B cell (primary cell): ENCODE measurements around the gene VSIG10L2. TPM values are rescaled to one million over a fixed set of nuclear protein-coding genes. Genes with fewer than 3 reads are reported as not detected.

Experiments
- ATAC-seq: fragments of 200-7000 bp; cut with Tn5 transposase; one replicate; pipeline ENCODE4 v1.10.0; 2021; ENCODE audit warnings: low read depth, mild to moderate bottlenecking, moderate number of reproducible peaks, moderate library complexity
- CTCF ChIA-PET: fragments of 350-600 bp; sonication (Branson Sonifier 250); formaldehyde crosslinking; loops from one replicate; lab custom pipeline; 2021; ENCODE audit warnings: antibody characterized with exemption, inconsistent platforms; lab: Charles Lee
- POLR2A ChIA-PET: fragments of 350-600 bp; sonication (Branson Sonifier 250); formaldehyde crosslinking; loops from one replicate; lab custom pipeline; 2021; ENCODE audit warnings: antibody characterized with exemption; lab: Charles Lee
- DNase-seq: peaks from one replicate; pipeline ENCODE4 v3.0.0; 2013
- H2AFZ ChIP-seq: 2 replicates; pipeline ENCODE4 v1.6.1; 2012; ENCODE audit warnings: mild to moderate bottlenecking, low read depth, low read length; ENCODE audit not compliant: insufficient read depth, poor library complexity, severe bottlenecking
- H3K27ac ChIP-seq, 2 donors: 1 replicate in 1 of 2; 2 replicates in 1 of 2; pipeline ENCODE4 v1.5.1; 2012 to 2013; ENCODE audit warnings: low read length in 2 of 2, mild to moderate bottlenecking in 2 of 2, moderate library complexity in 1 of 2
- H3K27me3 ChIP-seq, 4 experiments: fragments of 200-600 bp in 1 of 4; sonication (generic) in 1 of 4; replicated peaks in 1 of 4; 1 replicate in 2 of 4; 2 replicates in 2 of 4; pipeline versions ENCODE4 v1.6.1 to v1.7.0; 2013 to 2016; ENCODE audit warnings: low read length in 3 of 4, mild to moderate bottlenecking in 2 of 4, mixed read lengths in 1 of 4, moderate library complexity in 1 of 4; ENCODE audit not compliant: insufficient read depth in 4 of 4, control insufficient read depth in 3 of 4; ENCODE audit errors: control extremely low read depth in 1 of 4
- H3K36me3 ChIP-seq, 2 experiments: replicated peaks in 1 of 2; 1 replicate in 1 of 2; 2 replicates in 1 of 2; pipeline versions ENCODE4 v1.6.1 to v1.7.1; 2013; ENCODE audit warnings: low read length in 1 of 2; ENCODE audit not compliant: insufficient read depth in 2 of 2, control insufficient read depth in 1 of 2; ENCODE audit errors: control extremely low read depth in 1 of 2, extremely low read depth in 1 of 2
- H3K4me1 ChIP-seq, 2 donors: fragments of 200-600 bp in 1 of 2; sonication (generic) in 1 of 2; 1 replicate in 1 of 2; 2 replicates in 1 of 2; pipeline versions ENCODE4 v1.5.1 to v1.6.1; 2013 to 2017; ENCODE audit warnings: low read length in 2 of 2; ENCODE audit not compliant: control insufficient read depth in 2 of 2, insufficient read depth in 2 of 2
- H3K4me2 ChIP-seq: replicated peaks from 2 replicates; pipeline ENCODE3; 2012; ENCODE audit warnings: mild to moderate bottlenecking, low read depth, low read length; ENCODE audit not compliant: poor library complexity, severe bottlenecking
- H3K4me3 ChIP-seq, 5 experiments: fragments of 200-600 bp in 1 of 5; sonication (generic) in 1 of 5; 1 replicate in 3 of 5; 2 replicates in 2 of 5; pipeline versions ENCODE4 v1.5.1 to v1.7.0; 2011 to 2016; ENCODE audit warnings: low read length in 4 of 5, mild to moderate bottlenecking in 4 of 5, low read depth in 2 of 5, control low read depth in 1 of 5, moderate library complexity in 1 of 5; ENCODE audit not compliant: insufficient read depth in 1 of 5; ENCODE audit errors: control extremely low read depth in 1 of 5, extremely low read depth in 1 of 5
- H3K79me2 ChIP-seq: fragments of 200-600 bp; sonication (generic); one replicate; pipeline ENCODE4 v1.6.0; 2016; ENCODE audit warnings: low read length; ENCODE audit not compliant: control insufficient read depth, insufficient read depth
- H3K9ac ChIP-seq: fragments of 200-600 bp; sonication (generic); 2 replicates; pipeline ENCODE4 v1.6.1; 2017; ENCODE audit warnings: mild to moderate bottlenecking, low read length, moderate library complexity
- H3K9me3 ChIP-seq, 3 donors: one replicate each; pipeline versions ENCODE4 v1.6.1 to v1.7.1; 2013; ENCODE audit warnings: low read length in 2 of 3; ENCODE audit not compliant: control insufficient read depth in 2 of 3, insufficient read depth in 1 of 3; ENCODE audit errors: control extremely low read depth in 1 of 3
- H4K20me1 ChIP-seq: 2 replicates; pipeline ENCODE4 v1.6.0; 2012; ENCODE audit warnings: mild to moderate bottlenecking, low read length; ENCODE audit not compliant: insufficient read depth, control insufficient read depth, poor library complexity, severe bottlenecking
- H3K27ac Mint-ChIP-seq: one replicate; pipeline ENCODE4 v1.8.0; 2021; ENCODE audit warnings: mixed read lengths
- H3K27me3 Mint-ChIP-seq: one replicate; pipeline ENCODE4 v1.8.0; 2021; ENCODE audit warnings: mixed read lengths
- H3K4me1 Mint-ChIP-seq: one replicate; pipeline ENCODE4 v1.8.0; 2021; ENCODE audit warnings: mixed read lengths
- H3K4me3 Mint-ChIP-seq: one replicate; pipeline ENCODE4 v1.8.0; 2021; ENCODE audit warnings: mixed read lengths
- H3K9me3 Mint-ChIP-seq: one replicate; pipeline ENCODE4 v1.8.0; 2022; ENCODE audit warnings: mixed read lengths; ENCODE audit not compliant: insufficient read depth
- EZH2 ChIP-seq: IDR thresholded peaks from 2 replicates; pipeline ENCODE4 v1.6.1; 2012; ENCODE audit warnings: borderline replicate concordance, low read depth, mild to moderate bottlenecking, moderate library complexity, low read length; ENCODE audit not compliant: insufficient read depth, poor library complexity, severe bottlenecking
- WGBS: methylation state at CpG from one replicate; pipeline ENCODE4 v1.1.5; 2013; ENCODE audit warnings: missing lambda C conversion rate; ENCODE audit not compliant: insufficient coverage; 5-methylcytosine and 5-hydroxymethylcytosine counted together
- intact Hi-C: fragments of 100-400 bp; cut with micrococcal nuclease; formaldehyde crosslinking; loops from one replicate; pipeline ENCODE4 v1.10.0; 2022
- polyA plus RNA-seq: library from polyadenylated mRNA; depleted of rRNA; stranded (reverse); fragments of >200 nt; gene quantifications from 2 replicates; pipeline ENCODE4 v1.2.3, GENCODE V29; 2012
- total RNA-seq, 2 donors: library from RNA; stranded (reverse); fragments of 120-200 nt in 1 of 2; gene quantifications; 1 replicate in 1 of 2; 2 replicates in 1 of 2; pipeline versions ENCODE4 v1.2.3 to v1.2.4, GENCODE V29; 2013 to 2022
- TF ChIP-seq, protein P1 (sequence below): fragments of 200-600 bp; IDR thresholded peaks from one replicate; pipeline ENCODE4 v1.8.0; 2022; ENCODE audit warnings: antibody characterized with exemption, mild to moderate bottlenecking

The VSIG10L2 gene
- total and polyA plus RNA-seq, 2 donors (not counting 1 experiment from before 2014, with no cell fraction given) = not detected

DNA sequence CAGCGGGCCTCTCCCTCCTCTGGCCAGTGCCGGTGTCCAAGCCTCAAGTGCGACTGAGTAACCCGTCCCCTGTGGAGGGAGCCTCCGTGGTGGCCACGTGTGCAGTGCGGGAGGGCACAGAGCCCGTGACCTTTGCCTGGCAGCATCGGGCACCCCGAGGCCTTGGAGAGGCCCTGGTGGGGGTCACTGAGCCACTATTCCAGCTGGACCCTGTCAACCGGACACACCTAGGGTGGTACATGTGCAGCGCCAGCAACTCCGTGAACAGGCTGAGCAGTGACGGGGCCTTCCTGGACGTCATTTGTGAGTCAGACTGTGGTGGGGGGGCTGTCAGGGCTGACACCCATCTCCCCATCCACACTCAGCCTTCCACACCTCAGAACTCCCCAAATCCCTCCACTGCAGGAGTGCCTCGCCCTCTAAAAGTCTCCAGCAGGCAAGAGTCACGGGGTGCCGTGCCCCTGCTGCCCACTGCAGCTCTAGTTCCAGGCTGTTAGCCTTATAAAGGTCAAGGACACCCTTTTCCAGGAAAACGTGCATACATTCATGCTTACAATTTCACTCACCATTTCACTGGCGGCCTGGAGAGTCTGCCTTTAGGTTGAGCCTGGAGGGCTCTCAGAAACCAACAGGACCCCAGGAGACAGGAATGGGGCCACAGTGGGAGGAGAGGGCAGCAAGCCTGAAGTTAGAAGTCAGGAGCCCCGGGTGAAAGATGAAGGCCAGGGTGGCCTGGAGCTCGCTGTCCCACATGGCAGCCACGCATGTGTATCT is 2.6 kb downstream of the VSIG10L2 start:
- ChIA-PET POLR2A (no interaction called here), CTCF (interaction anchor here (0.6 kb wide), 1 partner anchor 8 kb away, joined by 4 read pairs; no protein-coding TSS in a partner anchor)
- Histone ChIP-seq H3K4me2 (no peak overlapping the region), H2AFZ (no peak overlapping the region), H4K20me1 (no peaks in the 10 kb centered on the region), H3K9ac (no peak overlapping the region), H3K4me3 (no peak overlapping the region), H3K79me2 (no peaks in the 10 kb centered on the region), H3K4me1 (no peaks in the 10 kb centered on the region), H3K27me3 (no peaks in the 10 kb centered on the region), H3K27ac (no peak overlapping the region), H3K36me3 (no peaks in the 10 kb centered on the region), H3K9me3 (no peaks in the 10 kb centered on the region)
- no peak overlapping the region for H3K27ac Mint-ChIP-seq
- WGBS = 79% methylated on average over 21 of the region's 23 CpGs
- intact Hi-C loops = no loop called here
- H3K4me3 Mint-ChIP-seq = no peak overlapping the region
- no peak for TF ChIP-seq EZH2
- TF ChIP-seq, protein P1, sequence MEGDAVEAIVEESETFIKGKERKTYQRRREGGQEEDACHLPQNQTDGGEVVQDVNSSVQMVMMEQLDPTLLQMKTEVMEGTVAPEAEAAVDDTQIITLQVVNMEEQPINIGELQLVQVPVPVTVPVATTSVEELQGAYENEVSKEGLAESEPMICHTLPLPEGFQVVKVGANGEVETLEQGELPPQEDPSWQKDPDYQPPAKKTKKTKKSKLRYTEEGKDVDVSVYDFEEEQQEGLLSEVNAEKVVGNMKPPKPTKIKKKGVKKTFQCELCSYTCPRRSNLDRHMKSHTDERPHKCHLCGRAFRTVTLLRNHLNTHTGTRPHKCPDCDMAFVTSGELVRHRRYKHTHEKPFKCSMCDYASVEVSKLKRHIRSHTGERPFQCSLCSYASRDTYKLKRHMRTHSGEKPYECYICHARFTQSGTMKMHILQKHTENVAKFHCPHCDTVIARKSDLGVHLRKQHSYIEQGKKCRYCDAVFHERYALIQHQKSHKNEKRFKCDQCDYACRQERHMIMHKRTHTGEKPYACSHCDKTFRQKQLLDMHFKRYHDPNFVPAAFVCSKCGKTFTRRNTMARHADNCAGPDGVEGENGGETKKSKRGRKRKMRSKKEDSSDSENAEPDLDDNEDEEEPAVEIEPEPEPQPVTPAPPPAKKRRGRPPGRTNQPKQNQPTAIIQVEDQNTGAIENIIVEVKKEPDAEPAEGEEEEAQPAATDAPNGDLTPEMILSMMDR = no peak
- H3K9me3 Mint-ChIP-seq = no peaks in the 10 kb centered on the region
- DNase-seq (no peak), ATAC-seq (no peak)
- H3K4me1 Mint-ChIP-seq = no peaks in the 10 kb centered on the region
- peaks cover 7% of the 10 kb centered on the region for H3K27me3 Mint-ChIP-seq
